CD4-positive, alpha-beta memory T cell (primary cell): ENCODE measurements around the gene RSPH1. TPM values are rescaled to one million over a fixed set of nuclear protein-coding genes. Genes with fewer than 3 reads are reported as not detected.

ENCODE experiments used
- CTCF ChIA-PET: fragments of 350-600 bp; sonication (Branson Sonifier 250); formaldehyde crosslinking; loops from one replicate; lab custom pipeline; 2021; ENCODE audit warnings: inconsistent platforms; ENCODE audit not compliant: partially characterized antibody; lab: Charles Lee
- POLR2A ChIA-PET: fragments of 350-600 bp; sonication (Branson Sonifier 250); formaldehyde crosslinking; loops from one replicate; lab custom pipeline; 2021; ENCODE audit not compliant: partially characterized antibody; lab: Charles Lee
- DNase-seq, 5 donors: peaks; one replicate each; pipeline versions ENCODE4 v3.0.0 to v3.0.0-alpha.2; 2020 to 2022; ENCODE audit warnings: mixed read lengths in 1 of 5
- H3K27ac ChIP-seq: one replicate; pipeline ENCODE4 v1.7.0; 2013; ENCODE audit warnings: low read depth, low read length
- H3K27me3 ChIP-seq: 2 replicates; pipeline ENCODE4 v1.7.0; 2013; ENCODE audit warnings: mild to moderate bottlenecking, low read length, moderate library complexity; ENCODE audit not compliant: insufficient read depth
- H3K36me3 ChIP-seq: 2 replicates; pipeline ENCODE4 v1.7.0; 2013; ENCODE audit warnings: mild to moderate bottlenecking, low read length, moderate library complexity; ENCODE audit not compliant: insufficient read depth
- H3K4me1 ChIP-seq: 2 replicates; pipeline ENCODE4 v1.7.0; 2013; ENCODE audit warnings: mild to moderate bottlenecking, low read length, moderate library complexity; ENCODE audit not compliant: insufficient read depth
- H3K4me3 ChIP-seq, 2 donors: one replicate each; pipeline ENCODE4 v1.7.0; 2013; ENCODE audit warnings: low read length in 2 of 2, mild to moderate bottlenecking in 1 of 2
- H3K9me3 ChIP-seq, 2 donors: one replicate each; pipeline ENCODE4 v1.7.0; 2013; ENCODE audit warnings: low read length in 2 of 2, control low read depth in 1 of 2; ENCODE audit not compliant: control insufficient read depth in 1 of 2
- H3K27ac Mint-ChIP-seq, 7 donors: one replicate each; pipeline ENCODE4 v1.8.0; 2020 to 2021; ENCODE audit warnings: mixed read lengths in 7 of 7, mild to moderate bottlenecking in 6 of 7, inconsistent platforms in 3 of 7, moderate library complexity in 3 of 7
- H3K27me3 Mint-ChIP-seq, 2 donors: one replicate each; pipeline ENCODE4 v1.8.0; 2020 to 2021; ENCODE audit warnings: mixed read lengths in 2 of 2
- H3K36me3 Mint-ChIP-seq, 2 donors: one replicate each; pipeline ENCODE4 v1.8.0; 2020 to 2021; ENCODE audit warnings: mixed read lengths in 2 of 2, inconsistent platforms in 1 of 2, mild to moderate bottlenecking in 1 of 2
- H3K4me1 Mint-ChIP-seq, 4 donors: one replicate each; pipeline ENCODE4 v1.8.0; 2020 to 2021; ENCODE audit warnings: mixed read lengths in 4 of 4, mild to moderate bottlenecking in 1 of 4
- H3K4me3 Mint-ChIP-seq, 8 donors: one replicate each; pipeline ENCODE4 v1.8.0; 2020 to 2021; ENCODE audit warnings: mixed read lengths in 8 of 8, mild to moderate bottlenecking in 7 of 8, moderate library complexity in 6 of 8, inconsistent platforms in 3 of 8
- H3K9me3 Mint-ChIP-seq, 8 donors: one replicate each; pipeline ENCODE4 v1.8.0; 2020 to 2021; ENCODE audit warnings: mixed read lengths in 8 of 8, mild to moderate bottlenecking in 5 of 8, inconsistent platforms in 3 of 8, moderate library complexity in 1 of 8
- intact Hi-C: fragments of 100-400 bp; cut with micrococcal nuclease; formaldehyde crosslinking; loops from one replicate; pipeline ENCODE4 v1.15.1; 2023
- polyA plus RNA-seq, 2 donors: library from polyadenylated mRNA; unstranded; fragments of 300-500 nt; fragmentation: Illumina TruSeq; gene quantifications; one replicate each; pipeline ENCODE4 v1.2.3, GENCODE V29; 2021
- total RNA-seq, 2 experiments: library from RNA; stranded (reverse); gene quantifications; one replicate each; pipeline ENCODE4 v1.2.3, GENCODE V29; 2021

The RSPH1 gene
- total RNA-seq (not detected), polyA plus RNA-seq (not detected)

DNA sequence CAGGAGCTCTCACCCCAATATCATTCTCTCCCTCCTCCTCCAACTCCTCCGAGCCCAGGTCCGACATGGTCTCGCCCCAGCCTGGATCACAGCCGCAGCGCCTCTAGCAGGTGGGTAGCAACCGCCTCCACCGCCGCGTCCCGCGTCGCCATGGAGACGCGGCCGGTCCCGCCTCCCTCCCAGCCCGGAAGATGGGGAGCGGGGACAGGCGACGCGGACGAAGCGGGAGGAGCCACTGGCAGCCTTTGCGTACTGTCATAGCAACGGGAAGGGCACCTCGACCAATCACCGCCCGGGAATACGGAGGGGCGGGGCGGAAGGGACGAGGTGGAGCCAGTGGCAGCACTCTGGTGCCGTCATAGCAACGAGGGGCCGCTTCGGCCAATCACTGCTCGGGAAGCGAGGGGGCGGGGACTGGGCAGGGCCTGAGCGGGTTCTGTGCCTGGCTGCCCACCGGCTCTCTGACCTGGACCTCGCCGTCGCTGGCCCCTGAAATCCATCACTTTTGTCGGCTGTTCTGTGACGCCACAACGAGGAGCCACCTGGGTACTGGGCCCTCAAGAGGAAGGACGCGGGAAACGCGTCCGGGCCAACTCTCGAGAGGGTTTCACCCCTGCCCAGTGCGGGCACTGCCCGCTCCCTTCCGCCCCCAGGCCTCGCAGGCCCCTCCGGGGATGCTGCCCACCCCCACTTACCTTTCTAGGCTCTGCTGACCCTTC, at the start of gene RSPH1:
RSPH1 (minus strand) TSS at position 105 of the 719 bp plus-strand sequence; CDS start at position 67, 38 bp downstream.
- H3K36me3 ChIP-seq, result no peaks in the 10 kb centered on the region
- Mint-ChIP-seq H3K4me3 (peak within 1 kb of the TSS; percentile 86 to 96 (median 92)), H3K36me3 (no peaks in the 10 kb centered on the region), H3K27me3 (peaks cover 2 to 6% of the 10 kb centered on the region in 2 donors), H3K27ac (peak within 1 kb of the TSS; percentile 82 to 97 (median 94)), H3K9me3 (no peaks in the 10 kb centered on the region), H3K4me1 (peaks cover 8 to 20% (median 15%) of the 10 kb centered on the region in 4 donors)
- CTCF ChIA-PET, result no interaction called here
- peaks cover 15% of the 10 kb centered on the region for H3K4me1 ChIP-seq
- H3K27ac ChIP-seq, result peak within 1 kb of the TSS; percentile 79
- H3K4me3 ChIP-seq, result peak within 1 kb of the TSS; percentile 60 to 71
- POLR2A ChIA-PET, result interaction anchor here (0.9 to 1.8 kb wide), 6 partner anchors 18 to 280 kb away, joined by 3 to 8 read pairs (median 4); partner anchors contain the start of gene SLC37A1
- DNase-seq, result peak; percentile 99
- no peaks in the 10 kb centered on the region for H3K9me3 ChIP-seq
- intact Hi-C loops, result loop anchor here (1.0 to 10.0 kb wide), 6 partner anchors 17 to 486 kb away; partner anchors contain the start of genes NDUFV3, PKNOX1, SLC37A1 and ZBTB21
- no peaks in the 10 kb centered on the region for H3K27me3 ChIP-seq

DNA sequence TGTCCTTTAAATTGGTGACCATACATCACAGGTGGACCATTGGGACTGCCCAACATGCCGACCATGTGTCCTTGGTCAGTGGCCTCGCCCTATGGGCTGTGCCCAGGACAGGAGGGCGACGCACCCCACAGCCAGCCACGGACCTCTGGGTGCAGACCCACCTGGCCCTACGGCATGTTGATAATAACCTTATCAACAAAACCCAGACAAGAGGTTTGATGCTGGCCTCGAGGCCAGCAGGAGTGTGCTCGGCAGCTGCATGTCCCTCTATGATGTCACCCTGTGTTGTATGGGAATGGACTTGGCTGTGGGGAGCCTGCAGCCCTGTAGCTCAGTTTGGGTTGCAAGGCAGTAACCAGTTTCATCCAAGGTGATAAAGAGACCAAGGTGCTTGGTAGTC, 49.7 kb upstream of the RSPH1 start:
- no peak for DNase-seq

DNA sequence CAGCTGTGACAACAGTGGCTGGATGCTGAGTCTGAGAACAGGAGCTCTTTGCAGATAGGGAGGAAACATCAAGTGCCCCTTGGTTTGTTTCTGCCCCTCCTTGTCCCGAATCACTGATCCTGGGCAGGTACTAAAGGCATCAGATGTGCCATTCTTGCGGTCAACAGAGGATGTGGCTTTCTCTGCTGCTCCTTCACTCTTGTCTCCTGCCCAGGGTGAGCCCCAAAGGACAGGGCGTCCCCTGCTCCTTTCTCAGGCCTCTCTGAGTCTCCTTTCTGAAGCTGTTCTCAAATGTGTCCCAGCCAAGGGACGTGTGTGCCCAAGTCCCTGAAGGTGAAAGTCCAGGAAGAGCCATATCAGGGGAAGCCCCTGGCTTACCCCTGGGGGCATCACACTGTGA, 49.3 kb upstream of the RSPH1 start:
- intact Hi-C loops, result no loop called here
- peaks cover 56 to 72% of the 10 kb centered on the region in 2 donors for H3K36me3 Mint-ChIP-seq
- no peaks in the 10 kb centered on the region for H3K9me3 ChIP-seq

More for the DNA sequence above, 49.7 kb upstream of the RSPH1 start:
- no peaks in the 10 kb centered on the region for H3K27me3 Mint-ChIP-seq
- no peak overlapping the region for H3K4me3 Mint-ChIP-seq
- Histone ChIP-seq H3K4me1 (peaks cover 6% of the 10 kb centered on the region), H3K27me3 (no peaks in the 10 kb centered on the region), H3K9me3 (no peaks in the 10 kb centered on the region), H3K4me3 (no peak overlapping the region), H3K27ac (no peak overlapping the region), H3K36me3 (peaks cover 14% of the 10 kb centered on the region)
- H3K27ac Mint-ChIP-seq, result no peak overlapping the region
- ChIA-PET POLR2A (no interaction called here), CTCF (no interaction called here)
- no peaks in the 10 kb centered on the region for H3K9me3 Mint-ChIP-seq
- intact Hi-C loops, result no loop called here
- H3K36me3 Mint-ChIP-seq, result peaks cover 53 to 69% of the 10 kb centered on the region in 2 donors
- H3K4me1 Mint-ChIP-seq, result peaks cover 0 to 8% (median 5%) of the 10 kb centered on the region in 4 donors

GRCh38 chr21:42544544-42544943, 48.5 kb upstream of the RSPH1 start:
- H3K4me1 Mint-ChIP-seq, result peaks cover 0 to 12% (median 5%) of the 10 kb centered on the region in 4 donors
- peak overlapping the region in 1 of 7 donors; percentile 58 for H3K27ac Mint-ChIP-seq
- H3K27me3 Mint-ChIP-seq, result no peaks in the 10 kb centered on the region
- no peak overlapping the region for H3K4me3 Mint-ChIP-seq
- intact Hi-C loops, result no loop called here
- Histone ChIP-seq H3K9me3 (no peaks in the 10 kb centered on the region), H3K36me3 (peaks cover 14% of the 10 kb centered on the region), H3K27me3 (no peaks in the 10 kb centered on the region), H3K4me1 (peaks cover 6% of the 10 kb centered on the region), H3K27ac (no peak overlapping the region), H3K4me3 (no peak overlapping the region)
- H3K9me3 Mint-ChIP-seq, result no peaks in the 10 kb centered on the region
- CTCF ChIA-PET, result no interaction called here
- POLR2A ChIA-PET, result no interaction called here
- H3K36me3 Mint-ChIP-seq, result peaks cover 56 to 75% of the 10 kb centered on the region in 2 donors
- DNase-seq, result no peak

More for the DNA sequence above, 49.3 kb upstream of the RSPH1 start:
- no peak overlapping the region for H3K27ac Mint-ChIP-seq
- peaks cover 6% of the 10 kb centered on the region for H3K4me1 ChIP-seq
- no peak overlapping the region for H3K4me3 ChIP-seq
- DNase-seq, result no peak
- H3K27me3 ChIP-seq, result no peaks in the 10 kb centered on the region
- no peaks in the 10 kb centered on the region for H3K27me3 Mint-ChIP-seq
- H3K36me3 ChIP-seq, result peaks cover 14% of the 10 kb centered on the region
- peaks cover 0 to 8% (median 5%) of the 10 kb centered on the region in 4 donors for H3K4me1 Mint-ChIP-seq
- POLR2A ChIA-PET, result no interaction called here
- no peak overlapping the region for H3K4me3 Mint-ChIP-seq
- CTCF ChIA-PET, result no interaction called here
- no peak overlapping the region for H3K27ac ChIP-seq
- no peaks in the 10 kb centered on the region for H3K9me3 Mint-ChIP-seq

DNA sequence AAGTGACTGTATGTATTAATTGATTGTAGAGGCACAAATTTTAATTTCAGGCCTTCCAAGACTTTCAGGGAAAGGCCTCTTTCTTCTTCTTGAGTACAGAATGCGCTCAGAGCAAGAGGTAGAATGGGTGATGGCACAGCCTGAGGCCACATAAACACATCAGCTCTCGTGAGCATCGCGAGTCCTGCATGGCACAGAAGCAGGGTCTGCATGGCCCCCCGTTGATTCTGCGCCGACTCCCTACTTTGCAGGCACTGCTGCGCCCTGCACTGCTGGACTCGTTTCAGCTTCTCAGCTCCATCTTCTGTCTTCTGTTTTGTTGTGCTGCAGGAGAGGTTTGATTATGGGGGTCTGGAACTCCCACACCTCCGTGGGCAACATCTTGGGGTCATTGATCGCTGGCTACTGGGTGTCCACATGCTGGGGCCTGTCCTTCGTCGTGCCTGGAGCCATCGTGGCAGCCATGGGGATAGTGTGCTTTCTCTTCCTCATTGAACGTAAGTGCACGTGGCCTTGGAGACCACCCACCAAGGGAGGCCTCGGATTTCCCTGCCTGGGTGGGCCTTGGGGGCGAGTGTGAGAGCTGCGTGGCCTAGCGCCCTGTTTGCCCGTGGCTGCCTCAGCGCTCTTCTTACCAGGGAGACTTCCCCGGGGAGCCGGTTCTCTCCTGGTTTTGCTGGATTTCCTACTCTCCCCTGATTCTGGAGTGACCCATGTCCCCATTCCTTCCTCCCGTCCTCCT, 47.3 kb upstream of the RSPH1 start:
- Histone ChIP-seq H3K9me3 (no peaks in the 10 kb centered on the region), H3K4me1 (peaks cover 6% of the 10 kb centered on the region), H3K27ac (no peak overlapping the region), H3K27me3 (no peaks in the 10 kb centered on the region), H3K4me3 (no peak overlapping the region), H3K36me3 (peaks cover 11% of the 10 kb centered on the region)
- Mint-ChIP-seq H3K9me3 (no peaks in the 10 kb centered on the region), H3K36me3 (peaks cover 52 to 71% of the 10 kb centered on the region in 2 donors), H3K4me1 (peaks cover 0 to 12% (median 6%) of the 10 kb centered on the region in 4 donors), H3K27ac (no peak overlapping the region), H3K4me3 (no peak overlapping the region), H3K27me3 (no peaks in the 10 kb centered on the region)
- POLR2A ChIA-PET, result interaction anchor here (0.6 to 1.1 kb wide), 2 partner anchors 9 to 30 kb away, joined by 4 read pairs; partner anchors contain the start of gene SLC37A1
- intact Hi-C loops, result no loop called here
- CTCF ChIA-PET, result no interaction called here
- no peak for DNase-seq

- ChIA-PET POLR2A (interaction anchor here (0.6 to 1.1 kb wide), 2 partner anchors 8 to 29 kb away, joined by 4 read pairs; partner anchors contain the start of gene SLC37A1), CTCF (no interaction called here)
- no peak overlapping the region for H3K4me3 ChIP-seq
- no peaks in the 10 kb centered on the region for H3K27me3 ChIP-seq
- Mint-ChIP-seq H3K36me3 (peaks cover 45 to 66% of the 10 kb centered on the region in 2 donors), H3K27ac (no peak overlapping the region), H3K4me1 (peaks cover 0 to 14% (median 8%) of the 10 kb centered on the region in 4 donors), H3K9me3 (no peaks in the 10 kb centered on the region), H3K4me3 (no peak overlapping the region), H3K27me3 (no peaks in the 10 kb centered on the region)
- H3K27ac ChIP-seq, result no peak overlapping the region
- intact Hi-C loops, result no loop called here
- H3K4me1 ChIP-seq, result peaks cover 6% of the 10 kb centered on the region
- no peaks in the 10 kb centered on the region for H3K9me3 ChIP-seq
- DNase-seq, result no peak
- H3K36me3 ChIP-seq, result peaks cover 7% of the 10 kb centered on the region
Observed at GRCh38 chr21:42542596-42542995, 46.6 kb upstream of the RSPH1 start.

DNA sequence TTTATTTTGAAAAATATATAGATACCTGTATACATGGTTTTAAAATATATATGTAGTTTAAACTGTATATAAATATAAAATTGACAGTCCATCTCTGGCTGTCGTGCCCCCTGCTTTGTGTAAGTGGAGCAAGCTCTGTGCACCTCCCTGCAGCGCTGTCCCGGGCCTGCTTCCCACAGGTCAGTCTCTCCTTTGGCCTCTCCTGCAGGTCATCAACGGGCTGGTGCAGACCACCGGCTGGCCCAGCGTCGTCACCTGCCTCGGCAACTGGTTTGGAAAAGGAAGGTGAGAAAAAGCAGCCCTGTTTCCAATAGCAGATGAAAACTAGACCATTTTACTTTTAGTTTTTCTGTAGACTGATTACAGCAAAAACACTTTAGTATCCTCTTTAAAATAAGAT, 46.2 kb upstream of the RSPH1 start:
- Mint-ChIP-seq H3K4me3 (no peak overlapping the region), H3K27ac (no peak overlapping the region), H3K27me3 (no peaks in the 10 kb centered on the region), H3K4me1 (peaks cover 0 to 14% (median 8%) of the 10 kb centered on the region in 4 donors), H3K9me3 (no peaks in the 10 kb centered on the region), H3K36me3 (peaks cover 45 to 66% of the 10 kb centered on the region in 2 donors)
- H3K27me3 ChIP-seq, result no peaks in the 10 kb centered on the region
- H3K4me1 ChIP-seq, result peaks cover 6% of the 10 kb centered on the region
- no peak overlapping the region for H3K27ac ChIP-seq
- H3K4me3 ChIP-seq, result no peak overlapping the region
- no peaks in the 10 kb centered on the region for H3K9me3 ChIP-seq
- POLR2A ChIA-PET, result no interaction called here
- CTCF ChIA-PET, result no interaction called here
- H3K36me3 ChIP-seq, result peaks cover 7% of the 10 kb centered on the region
- intact Hi-C loops, result no loop called here
- no peak for DNase-seq
